Progenitor cell of endocrine pancreas (in vitro differentiated cells): Measurements from ENCODE around the gene PDS5A. TPM values are rescaled to one million over a fixed set of nuclear protein-coding genes. Genes with fewer than 3 reads are reported as not detected.
A peak's percentile ranks its signal among the peaks of the same experiment; 100 is the strongest.
"Not testable (repeated sequence)": the region's sequence is repeated elsewhere in the genome, so short reads cannot be mapped to it uniquely, and the experiment has no call there.

Experiments used
- DNase-seq: peaks from one replicate; pipeline ENCODE4 v3.0.0; 2021; ENCODE audit warnings: low spot score; ENCODE audit not compliant: unreplicated experiment
- H3K27ac Mint-ChIP-seq: 2 replicates; pipeline ENCODE4 v1.8.0; 2021; ENCODE audit warnings: mild to moderate bottlenecking, moderate library complexity, mixed read lengths
- H3K27me3 Mint-ChIP-seq: 2 replicates; pipeline ENCODE4 v1.8.0; 2021; ENCODE audit warnings: mixed read lengths
- H3K36me3 Mint-ChIP-seq: 2 replicates; pipeline ENCODE4 v1.8.0; 2022; ENCODE audit warnings: mixed read lengths; ENCODE audit not compliant: insufficient read depth
- H3K4me1 Mint-ChIP-seq: 2 replicates; pipeline ENCODE4 v1.8.0; 2021; ENCODE audit warnings: low read depth, mixed read lengths
- H3K4me3 Mint-ChIP-seq: 2 replicates; pipeline ENCODE4 v1.8.0; 2021; ENCODE audit warnings: low read depth, mild to moderate bottlenecking, moderate library complexity, mixed read lengths
- H3K9me3 Mint-ChIP-seq: 2 replicates; pipeline ENCODE4 v1.8.0; 2021; ENCODE audit warnings: low read depth, mixed read lengths
- CTCF ChIP-seq: fragments of 200-600 bp; sonication (generic); IDR thresholded peaks from one replicate; pipeline ENCODE4 v1.5.0; 2021; ENCODE audit warnings: antibody characterized with exemption, mild to moderate bottlenecking; ENCODE audit not compliant: unreplicated experiment
- total RNA-seq: library from RNA; stranded (reverse); gene quantifications from 2 replicates; pipeline ENCODE4 v1.2.1, GENCODE V29; 2021

The PDS5A gene
- total RNA-seq, 1 donor from 2014 or later = 91.1 TPM

- DNase-seq = no peak
- Mint-ChIP-seq H3K9me3 (no peaks in the 10 kb centered on the region), H3K27ac (no peak overlapping the region), H3K4me1 (no peaks in the 10 kb centered on the region), H3K4me3 (no peak overlapping the region), H3K36me3 (no peaks in the 10 kb centered on the region), H3K27me3 (no peaks in the 10 kb centered on the region)
- TF ChIP-seq CTCF = no peak
Measured at GRCh38 chr4:39792529-39792928, 185.2 kb downstream of the PDS5A start.

GRCh38 chr4:39792128-39792527 lies 185.6 kb downstream of the PDS5A start:
- no peak overlapping the region for H3K4me3 Mint-ChIP-seq
- H3K9me3 Mint-ChIP-seq = no peaks in the 10 kb centered on the region
- H3K36me3 Mint-ChIP-seq = no peaks in the 10 kb centered on the region
- no peak for TF ChIP-seq CTCF
- DNase-seq = no peak
- H3K27me3 Mint-ChIP-seq = no peaks in the 10 kb centered on the region
- no peak overlapping the region for H3K27ac Mint-ChIP-seq
- no peaks in the 10 kb centered on the region for H3K4me1 Mint-ChIP-seq

DNA sequence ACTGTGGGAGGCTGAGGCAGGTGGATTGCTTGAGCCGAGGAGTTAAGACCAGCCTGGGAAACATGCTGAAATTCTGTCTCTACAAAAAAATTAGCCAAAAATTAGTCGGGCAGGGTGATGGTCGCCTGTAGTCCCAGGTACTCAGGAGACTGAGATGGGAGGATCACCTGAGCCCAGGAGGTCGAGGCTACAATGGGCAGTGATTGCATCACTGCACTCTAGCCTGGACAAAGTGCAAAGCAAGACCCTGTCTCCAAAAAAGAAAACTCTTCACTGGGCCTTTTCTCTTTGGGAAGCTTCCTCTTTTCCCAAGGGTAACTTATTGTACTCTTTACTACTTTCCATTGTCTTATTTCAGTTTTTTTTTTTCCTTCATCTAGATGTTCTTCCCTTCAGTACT lies 190.9 kb downstream of the PDS5A start:
- no peak for DNase-seq

DNA sequence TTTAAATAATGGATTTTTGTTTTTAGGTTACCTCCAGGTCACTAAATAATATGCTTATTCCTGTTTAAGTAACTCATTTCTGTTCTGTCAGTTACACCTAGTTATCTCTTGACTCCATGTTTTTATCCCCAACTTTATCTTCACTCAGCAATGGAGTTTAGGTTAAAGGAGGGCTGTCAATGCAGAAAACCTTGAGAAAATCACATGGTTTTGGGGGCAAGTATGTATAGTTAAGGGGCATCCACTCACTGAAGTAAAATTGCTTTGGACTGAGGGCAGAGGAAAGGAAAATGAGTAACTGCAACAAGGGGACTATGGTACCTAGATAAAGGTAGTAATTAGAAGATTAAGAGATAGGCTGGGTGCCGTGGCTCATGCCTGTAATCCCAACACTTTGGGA lies 192.6 kb downstream of the PDS5A start:
- Mint-ChIP-seq H3K36me3 (peaks cover 1% of the 10 kb centered on the region), H3K4me1 (peaks cover 2% of the 10 kb centered on the region), H3K9me3 (no peaks in the 10 kb centered on the region), H3K4me3 (no peak overlapping the region), H3K27me3 (no peaks in the 10 kb centered on the region), H3K27ac (peak overlapping the region; percentile 2)
- no peak for TF ChIP-seq CTCF
- DNase-seq = no peak

More for the DNA sequence above, 190.9 kb downstream of the PDS5A start:
- no peaks in the 10 kb centered on the region for H3K9me3 Mint-ChIP-seq
- H3K4me1 Mint-ChIP-seq = no peaks in the 10 kb centered on the region
- H3K27me3 Mint-ChIP-seq = no peaks in the 10 kb centered on the region
- peak overlapping the region; percentile 26 for H3K27ac Mint-ChIP-seq
- no peak overlapping the region for H3K4me3 Mint-ChIP-seq
- no peaks in the 10 kb centered on the region for H3K36me3 Mint-ChIP-seq
- TF ChIP-seq CTCF = no peak

DNA sequence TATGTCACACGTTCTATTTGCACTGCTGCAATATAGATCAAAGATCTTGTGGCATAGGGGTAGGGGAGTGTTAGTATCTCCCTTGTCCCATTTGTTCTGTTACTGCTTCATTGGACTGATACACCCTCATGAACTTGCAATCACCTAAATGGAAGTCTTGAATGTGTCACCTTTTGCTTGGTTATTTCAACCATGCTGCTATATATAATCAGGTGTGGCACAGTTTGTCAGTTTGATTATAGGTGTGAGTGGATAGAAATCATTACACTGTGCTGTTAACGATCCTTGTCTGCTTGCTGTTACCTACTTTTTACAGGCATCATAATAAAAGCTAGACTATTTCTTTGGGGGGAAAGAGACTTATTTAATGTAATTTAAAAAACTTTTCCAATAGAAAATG lies 195.7 kb downstream of the PDS5A start:
- DNase-seq, H3K4me1 Mint-ChIP-seq, H3K9me3 Mint-ChIP-seq, H3K27me3 Mint-ChIP-seq, H3K36me3 Mint-ChIP-seq, H3K4me3 Mint-ChIP-seq: not testable (repeated sequence)
- peak overlapping the region; percentile 63 for H3K27ac Mint-ChIP-seq

Other genes with a start within 250 kb of the PDS5A start
- gene N4BP2, start 78.9 kb upstream of the PDS5A start, total RNA-seq = 49.3 and 50.5 TPM in 2 replicates
- gene RHOH, start 219.1 kb upstream of the PDS5A start, total RNA-seq = 4.5 and 5.5 TPM in 2 replicates